GM23338 (cell line): ENCODE data around the gene BIRC3. TPM values are rescaled to one million over a fixed set of nuclear protein-coding genes. Genes with fewer than 3 reads are reported as not detected.

ENCODE experiments used
- ATAC-seq: fragments of 200-7000 bp; cut with Tn5 transposase; 3 replicates; pipeline ENCODE4 v1.9.1; 2020
- DNase-seq: peaks from one replicate; pipeline ENCODE4 v3.0.0-alpha.2; 2015; ENCODE audit warnings: low spot score
- H2AFZ ChIP-seq: fragments of 200-600 bp; sonication (generic); 2 replicates; pipeline ENCODE4 v1.8.0; 2016; ENCODE audit warnings: antibody characterized with exemption, mild to moderate bottlenecking, moderate library complexity
- H3F3A ChIP-seq: fragments of 200-600 bp; sonication (generic); replicated peaks from 2 replicates; pipeline ENCODE4 v1.8.0; 2017; ENCODE audit warnings: antibody characterized with exemption, mixed run types, low read depth
- H3K27ac ChIP-seq: fragments of 200-600 bp; sonication (generic); 2 replicates; pipeline ENCODE4 v1.6.1; 2016; ENCODE audit warnings: low read depth
- H3K27me3 ChIP-seq: fragments of 200-600 bp; sonication (generic); 2 replicates; pipeline ENCODE4 v1.8.0; 2016; ENCODE audit warnings: mild to moderate bottlenecking, mixed run types, moderate library complexity; ENCODE audit not compliant: insufficient read depth
- H3K36me3 ChIP-seq: fragments of 200-600 bp; sonication (generic); 2 replicates; pipeline ENCODE4 v1.8.0; 2016; ENCODE audit warnings: mild to moderate bottlenecking; ENCODE audit not compliant: insufficient read depth
- H3K4me1 ChIP-seq: fragments of 200-600 bp; sonication (generic); 2 replicates; pipeline ENCODE4 v1.8.0; 2016; ENCODE audit warnings: mild to moderate bottlenecking, moderate library complexity; ENCODE audit not compliant: insufficient read depth
- H3K4me2 ChIP-seq: fragments of 200-600 bp; sonication (generic); 2 replicates; pipeline ENCODE4 v1.7.1; 2017; ENCODE audit warnings: mixed run types
- H3K4me3 ChIP-seq: fragments of 200-600 bp; sonication (generic); 2 replicates; pipeline ENCODE4 v1.6.1; 2016; ENCODE audit warnings: mixed run types
- H3K79me2 ChIP-seq: fragments of 200-600 bp; sonication (generic); replicated peaks from 2 replicates; pipeline ENCODE4 v1.8.0; 2017; ENCODE audit warnings: mild to moderate bottlenecking; ENCODE audit not compliant: insufficient read depth
- H3K9me2 ChIP-seq: fragments of 200-600 bp; sonication (generic); 2 replicates; pipeline ENCODE4 v1.8.0; 2017; ENCODE audit not compliant: insufficient read depth
- H4K20me1 ChIP-seq: fragments of 200-600 bp; sonication (generic); replicated peaks from 2 replicates; pipeline ENCODE4 v1.8.0; 2017; ENCODE audit warnings: mild to moderate bottlenecking; ENCODE audit not compliant: insufficient read depth
- H3K27ac Mint-ChIP-seq: 2 replicates; pipeline ENCODE4 v1.8.0; 2020; ENCODE audit warnings: inconsistent platforms, mild to moderate bottlenecking, moderate library complexity, mixed read lengths
- H3K27me3 Mint-ChIP-seq: 3 replicates; pipeline ENCODE4 v1.8.0; 2022; ENCODE audit warnings: low read depth, mild to moderate bottlenecking, moderate library complexity, mixed read lengths, inconsistent platforms; ENCODE audit not compliant: insufficient read depth, poor library complexity
- H3K36me3 Mint-ChIP-seq: 3 replicates; pipeline ENCODE4 v1.8.0; 2021; ENCODE audit warnings: low read depth, mild to moderate bottlenecking, inconsistent platforms, moderate library complexity, mixed read lengths
- H3K4me1 Mint-ChIP-seq: 3 replicates; pipeline ENCODE4 v1.8.0; 2020; ENCODE audit warnings: mild to moderate bottlenecking, inconsistent platforms, mixed read lengths
- H3K4me3 Mint-ChIP-seq: 3 replicates; pipeline ENCODE4 v1.8.0; 2021; ENCODE audit warnings: moderate library complexity, mild to moderate bottlenecking, inconsistent platforms, mixed read lengths
- H3K9me3 Mint-ChIP-seq: 3 replicates; pipeline ENCODE4 v1.8.0; 2020; ENCODE audit warnings: moderate library complexity, mild to moderate bottlenecking, inconsistent platforms, mixed read lengths
- CREB1 ChIP-seq: fragments of 250-450 bp; sonication (Bioruptor Pico); IDR thresholded peaks from 2 replicates; pipeline ENCODE4 v1.5.0; 2020; ENCODE audit warnings: low read depth, mild to moderate bottlenecking, moderate library complexity
- EZH2 ChIP-seq: fragments of 200-600 bp; sonication (generic); IDR thresholded peaks from one replicate; pipeline ENCODE4 v1.8.0; 2017; ENCODE audit warnings: antibody characterized with exemption, mild to moderate bottlenecking, low read depth; ENCODE audit not compliant: unreplicated experiment
- EZH2phosphoT487 ChIP-seq: fragments of 200-600 bp; sonication (generic); IDR thresholded peaks from one replicate; pipeline ENCODE4 v1.8.1; 2018; ENCODE audit warnings: antibody characterized with exemption; ENCODE audit not compliant: unreplicated experiment
- JUNB ChIP-seq: IDR thresholded peaks from one replicate; pipeline ENCODE4 v1.6.1; 2016; ENCODE audit warnings: antibody characterized with exemption; ENCODE audit not compliant: unreplicated experiment
- NANOG ChIP-seq: IDR thresholded peaks from 2 replicates; pipeline ENCODE4 v1.6.1; 2016; ENCODE audit warnings: antibody characterized with exemption, borderline replicate concordance
- POLR2AphosphoS5 ChIP-seq: IDR thresholded peaks from 2 replicates; pipeline ENCODE4 v1.6.1; 2016; ENCODE audit warnings: antibody characterized with exemption, low read depth
- STAT1 ChIP-seq: IDR thresholded peaks from one replicate; pipeline ENCODE4 v1.6.1; 2016; ENCODE audit warnings: antibody characterized with exemption; ENCODE audit not compliant: unreplicated experiment
- ZNF114 ChIP-seq: fragments of 250-450 bp; sonication (Bioruptor Pico); IDR thresholded peaks from 2 replicates; pipeline ENCODE4 v1.5.0; 2020; ENCODE audit warnings: mild to moderate bottlenecking, moderate library complexity
- ZNF331 ChIP-seq: fragments of 250-450 bp; sonication (Bioruptor Pico); IDR thresholded peaks from 2 replicates; pipeline ENCODE4 v1.5.0; 2020; ENCODE audit warnings: low read depth, mild to moderate bottlenecking, moderate library complexity
- polyA plus RNA-seq: library from polyadenylated mRNA; unstranded; fragments of >200 nt; fragmentation: Nextera tagmentation; extraction: Ambion mirVana; gene quantifications from 2 replicates; pipeline ENCODE4 v1.2.1, GENCODE V29; 2016
- total RNA-seq: library from RNA; depleted of rRNA; stranded (reverse); fragments of >200 nt; shearing (Covaris generic); gene quantifications from 2 replicates; pipeline ENCODE4 v1.2.3, GENCODE V29; 2014
- TF ChIP-seq, protein P1 (sequence below), 2 experiments: fragments of 200-600 bp in 1 of 2; sonication (generic) in 1 of 2; conservative IDR thresholded peaks; 2 replicates each; pipeline versions ENCODE4 v1.5.1 to v1.6.1; 2016 to 2017; ENCODE audit warnings: antibody characterized with exemption in 2 of 2, low read depth in 2 of 2, mild to moderate bottlenecking in 2 of 2, moderate library complexity in 1 of 2
- TF ChIP-seq, protein P2 (sequence below): IDR thresholded peaks from 2 replicates; pipeline ENCODE4 v1.6.1; 2016; ENCODE audit warnings: antibody characterized with exemption
- TF ChIP-seq, protein P3 (sequence below): fragments of 250-450 bp; sonication (Bioruptor Pico); IDR thresholded peaks from 2 replicates; pipeline ENCODE4 v1.5.0; 2020; ENCODE audit warnings: mild to moderate bottlenecking, moderate library complexity
- TF ChIP-seq, protein P4 (sequence below): IDR thresholded peaks from one replicate; pipeline ENCODE4 v1.6.1; 2018; ENCODE audit warnings: antibody characterized with exemption; ENCODE audit not compliant: unreplicated experiment

BIRC3 gene
- total and polyA plus RNA-seq, 2 experiments from 2014 or later, result 0.03 TPM; not detected in 1

- H3F3A ChIP-seq, result no peaks in the 10 kb centered on the region
- H3K36me3 Mint-ChIP-seq, result peaks cover 8% of the 10 kb centered on the region; the same call in 1 of the 3 replicates
- TF ChIP-seq NANOG, result no peak
- no peak for TF ChIP-seq ZNF114
- TF ChIP-seq POLR2AphosphoS5, result no peak
- TF ChIP-seq, protein P1, sequence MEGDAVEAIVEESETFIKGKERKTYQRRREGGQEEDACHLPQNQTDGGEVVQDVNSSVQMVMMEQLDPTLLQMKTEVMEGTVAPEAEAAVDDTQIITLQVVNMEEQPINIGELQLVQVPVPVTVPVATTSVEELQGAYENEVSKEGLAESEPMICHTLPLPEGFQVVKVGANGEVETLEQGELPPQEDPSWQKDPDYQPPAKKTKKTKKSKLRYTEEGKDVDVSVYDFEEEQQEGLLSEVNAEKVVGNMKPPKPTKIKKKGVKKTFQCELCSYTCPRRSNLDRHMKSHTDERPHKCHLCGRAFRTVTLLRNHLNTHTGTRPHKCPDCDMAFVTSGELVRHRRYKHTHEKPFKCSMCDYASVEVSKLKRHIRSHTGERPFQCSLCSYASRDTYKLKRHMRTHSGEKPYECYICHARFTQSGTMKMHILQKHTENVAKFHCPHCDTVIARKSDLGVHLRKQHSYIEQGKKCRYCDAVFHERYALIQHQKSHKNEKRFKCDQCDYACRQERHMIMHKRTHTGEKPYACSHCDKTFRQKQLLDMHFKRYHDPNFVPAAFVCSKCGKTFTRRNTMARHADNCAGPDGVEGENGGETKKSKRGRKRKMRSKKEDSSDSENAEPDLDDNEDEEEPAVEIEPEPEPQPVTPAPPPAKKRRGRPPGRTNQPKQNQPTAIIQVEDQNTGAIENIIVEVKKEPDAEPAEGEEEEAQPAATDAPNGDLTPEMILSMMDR (conservative IDR thresholded peaks at IDR 0.05; ENCODE audit: low read depth in 2 of 2), result no peak
- no peak for TF ChIP-seq EZH2
- TF ChIP-seq, protein P2, sequence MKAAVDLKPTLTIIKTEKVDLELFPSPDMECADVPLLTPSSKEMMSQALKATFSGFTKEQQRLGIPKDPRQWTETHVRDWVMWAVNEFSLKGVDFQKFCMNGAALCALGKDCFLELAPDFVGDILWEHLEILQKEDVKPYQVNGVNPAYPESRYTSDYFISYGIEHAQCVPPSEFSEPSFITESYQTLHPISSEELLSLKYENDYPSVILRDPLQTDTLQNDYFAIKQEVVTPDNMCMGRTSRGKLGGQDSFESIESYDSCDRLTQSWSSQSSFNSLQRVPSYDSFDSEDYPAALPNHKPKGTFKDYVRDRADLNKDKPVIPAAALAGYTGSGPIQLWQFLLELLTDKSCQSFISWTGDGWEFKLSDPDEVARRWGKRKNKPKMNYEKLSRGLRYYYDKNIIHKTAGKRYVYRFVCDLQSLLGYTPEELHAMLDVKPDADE, result no peak
- no peak for TF ChIP-seq EZH2phosphoT487
- no peak for TF ChIP-seq STAT1
- TF ChIP-seq, protein P3, sequence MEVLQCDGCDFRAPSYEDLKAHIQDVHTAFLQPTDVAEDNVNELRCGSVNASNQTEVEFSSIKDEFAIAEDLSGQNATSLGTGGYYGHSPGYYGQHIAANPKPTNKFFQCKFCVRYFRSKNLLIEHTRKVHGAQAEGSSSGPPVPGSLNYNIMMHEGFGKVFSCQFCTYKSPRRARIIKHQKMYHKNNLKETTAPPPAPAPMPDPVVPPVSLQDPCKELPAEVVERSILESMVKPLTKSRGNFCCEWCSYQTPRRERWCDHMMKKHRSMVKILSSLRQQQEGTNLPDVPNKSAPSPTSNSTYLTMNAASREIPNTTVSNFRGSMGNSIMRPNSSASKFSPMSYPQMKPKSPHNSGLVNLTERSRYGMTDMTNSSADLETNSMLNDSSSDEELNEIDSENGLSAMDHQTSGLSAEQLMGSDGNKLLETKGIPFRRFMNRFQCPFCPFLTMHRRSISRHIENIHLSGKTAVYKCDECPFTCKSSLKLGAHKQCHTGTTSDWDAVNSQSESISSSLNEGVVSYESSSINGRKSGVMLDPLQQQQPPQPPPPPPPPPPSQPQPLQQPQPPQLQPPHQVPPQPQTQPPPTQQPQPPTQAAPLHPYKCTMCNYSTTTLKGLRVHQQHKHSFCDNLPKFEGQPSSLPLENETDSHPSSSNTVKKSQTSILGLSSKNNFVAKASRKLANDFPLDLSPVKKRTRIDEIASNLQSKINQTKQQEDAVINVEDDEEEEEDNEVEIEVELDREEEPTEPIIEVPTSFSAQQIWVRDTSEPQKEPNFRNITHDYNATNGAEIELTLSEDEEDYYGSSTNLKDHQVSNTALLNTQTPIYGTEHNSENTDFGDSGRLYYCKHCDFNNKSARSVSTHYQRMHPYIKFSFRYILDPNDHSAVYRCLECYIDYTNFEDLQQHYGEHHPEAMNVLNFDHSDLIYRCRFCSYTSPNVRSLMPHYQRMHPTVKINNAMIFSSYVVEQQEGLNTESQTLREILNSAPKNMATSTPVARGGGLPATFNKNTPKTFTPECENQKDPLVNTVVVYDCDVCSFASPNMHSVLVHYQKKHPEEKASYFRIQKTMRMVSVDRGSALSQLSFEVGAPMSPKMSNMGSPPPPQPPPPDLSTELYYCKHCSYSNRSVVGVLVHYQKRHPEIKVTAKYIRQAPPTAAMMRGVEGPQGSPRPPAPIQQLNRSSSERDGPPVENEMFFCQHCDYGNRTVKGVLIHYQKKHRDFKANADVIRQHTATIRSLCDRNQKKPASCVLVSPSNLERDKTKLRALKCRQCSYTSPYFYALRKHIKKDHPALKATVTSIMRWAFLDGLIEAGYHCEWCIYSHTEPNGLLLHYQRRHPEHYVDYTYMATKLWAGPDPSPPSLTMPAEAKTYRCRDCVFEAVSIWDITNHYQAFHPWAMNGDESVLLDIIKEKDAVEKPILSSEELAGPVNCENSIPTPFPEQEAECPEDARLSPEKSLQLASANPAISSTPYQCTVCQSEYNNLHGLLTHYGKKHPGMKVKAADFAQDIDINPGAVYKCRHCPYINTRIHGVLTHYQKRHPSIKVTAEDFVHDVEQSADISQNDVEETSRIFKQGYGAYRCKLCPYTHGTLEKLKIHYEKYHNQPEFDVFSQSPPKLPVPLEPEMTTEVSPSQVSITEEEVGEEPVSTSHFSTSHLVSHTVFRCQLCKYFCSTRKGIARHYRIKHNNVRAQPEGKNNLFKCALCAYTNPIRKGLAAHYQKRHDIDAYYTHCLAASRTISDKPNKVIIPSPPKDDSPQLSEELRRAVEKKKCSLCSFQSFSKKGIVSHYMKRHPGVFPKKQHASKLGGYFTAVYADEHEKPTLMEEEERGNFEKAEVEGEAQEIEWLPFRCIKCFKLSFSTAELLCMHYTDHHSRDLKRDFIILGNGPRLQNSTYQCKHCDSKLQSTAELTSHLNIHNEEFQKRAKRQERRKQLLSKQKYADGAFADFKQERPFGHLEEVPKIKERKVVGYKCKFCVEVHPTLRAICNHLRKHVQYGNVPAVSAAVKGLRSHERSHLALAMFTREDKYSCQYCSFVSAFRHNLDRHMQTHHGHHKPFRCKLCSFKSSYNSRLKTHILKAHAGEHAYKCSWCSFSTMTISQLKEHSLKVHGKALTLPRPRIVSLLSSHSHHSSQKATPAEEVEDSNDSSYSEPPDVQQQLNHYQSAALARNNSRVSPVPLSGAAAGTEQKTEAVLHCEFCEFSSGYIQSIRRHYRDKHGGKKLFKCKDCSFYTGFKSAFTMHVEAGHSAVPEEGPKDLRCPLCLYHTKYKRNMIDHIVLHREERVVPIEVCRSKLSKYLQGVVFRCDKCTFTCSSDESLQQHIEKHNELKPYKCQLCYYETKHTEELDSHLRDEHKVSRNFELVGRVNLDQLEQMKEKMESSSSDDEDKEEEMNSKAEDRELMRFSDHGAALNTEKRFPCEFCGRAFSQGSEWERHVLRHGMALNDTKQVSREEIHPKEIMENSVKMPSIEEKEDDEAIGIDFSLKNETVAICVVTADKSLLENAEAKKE (CRISPR knock-in tag), result no peak
- TF ChIP-seq JUNB, result no peak
- no peak for TF ChIP-seq CREB1 (CRISPR knock-in tag)
- TF ChIP-seq, protein P4, sequence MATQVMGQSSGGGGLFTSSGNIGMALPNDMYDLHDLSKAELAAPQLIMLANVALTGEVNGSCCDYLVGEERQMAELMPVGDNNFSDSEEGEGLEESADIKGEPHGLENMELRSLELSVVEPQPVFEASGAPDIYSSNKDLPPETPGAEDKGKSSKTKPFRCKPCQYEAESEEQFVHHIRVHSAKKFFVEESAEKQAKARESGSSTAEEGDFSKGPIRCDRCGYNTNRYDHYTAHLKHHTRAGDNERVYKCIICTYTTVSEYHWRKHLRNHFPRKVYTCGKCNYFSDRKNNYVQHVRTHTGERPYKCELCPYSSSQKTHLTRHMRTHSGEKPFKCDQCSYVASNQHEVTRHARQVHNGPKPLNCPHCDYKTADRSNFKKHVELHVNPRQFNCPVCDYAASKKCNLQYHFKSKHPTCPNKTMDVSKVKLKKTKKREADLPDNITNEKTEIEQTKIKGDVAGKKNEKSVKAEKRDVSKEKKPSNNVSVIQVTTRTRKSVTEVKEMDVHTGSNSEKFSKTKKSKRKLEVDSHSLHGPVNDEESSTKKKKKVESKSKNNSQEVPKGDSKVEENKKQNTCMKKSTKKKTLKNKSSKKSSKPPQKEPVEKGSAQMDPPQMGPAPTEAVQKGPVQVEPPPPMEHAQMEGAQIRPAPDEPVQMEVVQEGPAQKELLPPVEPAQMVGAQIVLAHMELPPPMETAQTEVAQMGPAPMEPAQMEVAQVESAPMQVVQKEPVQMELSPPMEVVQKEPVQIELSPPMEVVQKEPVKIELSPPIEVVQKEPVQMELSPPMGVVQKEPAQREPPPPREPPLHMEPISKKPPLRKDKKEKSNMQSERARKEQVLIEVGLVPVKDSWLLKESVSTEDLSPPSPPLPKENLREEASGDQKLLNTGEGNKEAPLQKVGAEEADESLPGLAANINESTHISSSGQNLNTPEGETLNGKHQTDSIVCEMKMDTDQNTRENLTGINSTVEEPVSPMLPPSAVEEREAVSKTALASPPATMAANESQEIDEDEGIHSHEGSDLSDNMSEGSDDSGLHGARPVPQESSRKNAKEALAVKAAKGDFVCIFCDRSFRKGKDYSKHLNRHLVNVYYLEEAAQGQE, result no peak
- TF ChIP-seq ZNF331, result no peak
- DNase-seq (no peak), ATAC-seq (peak; percentile 12; the same call in 2 of the 3 replicates)
- H3K27ac ChIP-seq, result peak overlapping the region; percentile 86; the same call in 1 of the 2 replicates
- H2AFZ ChIP-seq, result peak overlapping the region; percentile 93; the same call in 1 of the 2 replicates
- H4K20me1 ChIP-seq, result peaks cover 3% of the 10 kb centered on the region; the same call in 1 of the 2 replicates
- no peaks in the 10 kb centered on the region for H3K36me3 ChIP-seq
- peak overlapping the region; percentile 99 for H3K4me2 ChIP-seq
- no peaks in the 10 kb centered on the region for H3K27me3 ChIP-seq
- no peaks in the 10 kb centered on the region for H3K9me2 ChIP-seq
- no peaks in the 10 kb centered on the region for H3K9me3 Mint-ChIP-seq
- peaks cover 11% of the 10 kb centered on the region for H3K4me1 ChIP-seq
- H3K79me2 ChIP-seq, result peaks cover 29% of the 10 kb centered on the region
- peak overlapping the region; percentile 93 for H3K4me3 ChIP-seq
- peak overlapping the region; percentile 98 for H3K4me3 Mint-ChIP-seq
- H3K4me1 Mint-ChIP-seq, result peaks cover 11% of the 10 kb centered on the region
- peaks cover 2% of the 10 kb centered on the region for H3K27me3 Mint-ChIP-seq
- peak overlapping the region; percentile 94 for H3K27ac Mint-ChIP-seq
These were observed 30.4 kb downstream of the BIRC3 start for GRCh38 chr11:102347462-102348370.
